ENCODE measurements around the gene BTBD9. TPM values are rescaled to one million over a fixed set of nuclear protein-coding genes. Genes with fewer than 3 reads are reported as not detected.

Gene BTBD9
- total RNA-seq, 4 donors from 2014 or later = 10.6 to 16.6 (median 15.1) TPM

DNA sequence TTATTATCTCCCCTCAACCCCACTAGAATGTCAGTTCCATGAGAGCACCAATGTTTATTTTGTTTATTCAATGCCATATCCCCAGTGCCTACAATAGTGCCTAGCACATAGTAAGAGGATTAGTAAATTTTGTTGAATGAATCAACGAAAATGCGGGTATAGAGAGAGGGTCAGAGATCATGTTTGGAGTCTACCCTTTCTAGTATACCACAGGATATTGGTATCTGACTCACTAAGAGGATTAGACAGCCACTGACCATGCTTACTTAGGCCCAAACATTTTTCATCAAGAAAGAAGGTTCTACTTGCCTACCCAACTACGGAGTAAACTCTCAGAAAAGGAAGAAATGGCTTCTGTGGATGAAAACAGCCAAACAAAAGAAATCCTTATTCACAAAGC is 356.8 kb downstream of the BTBD9 start:
- no peak for TF ChIP-seq POLR2A (IDR thresholded peaks at IDR 0.05)
- TF ChIP-seq, protein P1, sequence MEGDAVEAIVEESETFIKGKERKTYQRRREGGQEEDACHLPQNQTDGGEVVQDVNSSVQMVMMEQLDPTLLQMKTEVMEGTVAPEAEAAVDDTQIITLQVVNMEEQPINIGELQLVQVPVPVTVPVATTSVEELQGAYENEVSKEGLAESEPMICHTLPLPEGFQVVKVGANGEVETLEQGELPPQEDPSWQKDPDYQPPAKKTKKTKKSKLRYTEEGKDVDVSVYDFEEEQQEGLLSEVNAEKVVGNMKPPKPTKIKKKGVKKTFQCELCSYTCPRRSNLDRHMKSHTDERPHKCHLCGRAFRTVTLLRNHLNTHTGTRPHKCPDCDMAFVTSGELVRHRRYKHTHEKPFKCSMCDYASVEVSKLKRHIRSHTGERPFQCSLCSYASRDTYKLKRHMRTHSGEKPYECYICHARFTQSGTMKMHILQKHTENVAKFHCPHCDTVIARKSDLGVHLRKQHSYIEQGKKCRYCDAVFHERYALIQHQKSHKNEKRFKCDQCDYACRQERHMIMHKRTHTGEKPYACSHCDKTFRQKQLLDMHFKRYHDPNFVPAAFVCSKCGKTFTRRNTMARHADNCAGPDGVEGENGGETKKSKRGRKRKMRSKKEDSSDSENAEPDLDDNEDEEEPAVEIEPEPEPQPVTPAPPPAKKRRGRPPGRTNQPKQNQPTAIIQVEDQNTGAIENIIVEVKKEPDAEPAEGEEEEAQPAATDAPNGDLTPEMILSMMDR (IDR thresholded peaks at IDR 0.05) = no peak
- DNase-seq (ENCODE audit: low spot score in 2 of 2) = no peak
- intact Hi-C loops (cut with DNase I; ENCODE audit: low total_unique reads) = no loop called here
- H3K4me3 ChIP-seq (ENCODE audit: low read depth, poor library complexity, severe bottlenecking) = no peak overlapping the region
- WGBS, 2 donors = 96 to 99% methylated on average over 3 of the region's 3 CpGs

DNA sequence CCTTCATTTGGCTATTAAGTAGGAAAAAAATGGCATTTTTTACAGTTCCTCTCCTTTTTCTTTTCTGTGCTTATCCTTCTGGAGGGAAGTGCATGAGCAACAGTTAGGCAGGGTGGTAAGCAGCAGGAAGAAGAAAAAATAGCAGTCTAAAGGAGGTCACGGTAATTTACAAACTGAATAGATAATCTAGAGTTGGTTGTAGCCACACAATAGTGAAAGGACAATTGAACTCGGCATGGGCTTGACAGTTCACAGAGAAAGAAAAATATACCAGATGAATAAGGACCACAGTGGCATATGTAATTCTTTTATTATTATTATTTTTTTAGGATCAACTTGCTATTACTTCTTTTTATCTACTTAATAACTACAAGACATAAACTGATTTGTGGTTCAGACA is 358.6 kb downstream of the BTBD9 start:
- WGBS, 2 donors = 30 to 42% methylated on average over 2 of the region's 2 CpGs

GRCh38 chr6:38279963-38280588 is 359.7 kb downstream of the BTBD9 start:
- TF ChIP-seq, protein P1 (IDR thresholded peaks at IDR 0.05) = no peak
- TF ChIP-seq POLR2A (IDR thresholded peaks at IDR 0.05) = no peak
- no peak overlapping the region for H3K4me3 ChIP-seq (ENCODE audit: low read depth, poor library complexity, severe bottlenecking)
- WGBS, 2 donors = 37 to 65% methylated on average over 2 of the region's 2 CpGs
- DNase-seq (ENCODE audit: low spot score in 2 of 2) = no peak
- intact Hi-C loops (cut with DNase I; ENCODE audit: low total_unique reads) = no loop called here

More for the DNA sequence above, 358.6 kb downstream of the BTBD9 start:
- no peak overlapping the region for H3K4me3 ChIP-seq (ENCODE audit: low read depth, poor library complexity, severe bottlenecking)
- DNase-seq (ENCODE audit: low spot score in 2 of 2) = no peak
- TF ChIP-seq POLR2A (IDR thresholded peaks at IDR 0.05) = no peak
- TF ChIP-seq, protein P1 (IDR thresholded peaks at IDR 0.05) = no peak
- intact Hi-C loops (cut with DNase I; ENCODE audit: low total_unique reads) = no loop called here

DNA sequence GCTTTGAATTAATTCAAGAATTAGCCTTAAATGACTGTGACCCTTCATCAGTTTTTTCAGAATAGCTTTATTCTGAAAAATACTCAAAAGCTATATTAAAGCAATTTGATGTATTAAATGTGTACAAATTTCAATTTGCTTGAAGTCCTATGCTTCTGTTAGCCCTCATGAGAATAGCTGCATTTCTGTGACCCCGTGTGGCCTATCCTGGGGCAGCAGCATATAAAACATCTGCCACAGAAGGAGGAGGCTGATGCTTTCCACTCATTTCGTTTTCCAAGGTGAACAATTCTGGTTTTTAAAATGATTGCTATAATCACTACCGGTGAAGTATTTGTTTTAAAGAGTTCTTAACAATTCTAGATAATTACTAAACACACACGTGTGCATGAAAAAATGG is 360.3 kb downstream of the BTBD9 start:
- WGBS, 2 donors = 73% methylated on average over 4 of the region's 4 CpGs
- intact Hi-C loops (cut with DNase I; ENCODE audit: low total_unique reads) = no loop called here
- DNase-seq (ENCODE audit: low spot score in 2 of 2) = no peak
- H3K4me3 ChIP-seq (ENCODE audit: low read depth, poor library complexity, severe bottlenecking) = no peak overlapping the region
- TF ChIP-seq, protein P1 (IDR thresholded peaks at IDR 0.05) = no peak
- TF ChIP-seq POLR2A (IDR thresholded peaks at IDR 0.05) = no peak

DNA sequence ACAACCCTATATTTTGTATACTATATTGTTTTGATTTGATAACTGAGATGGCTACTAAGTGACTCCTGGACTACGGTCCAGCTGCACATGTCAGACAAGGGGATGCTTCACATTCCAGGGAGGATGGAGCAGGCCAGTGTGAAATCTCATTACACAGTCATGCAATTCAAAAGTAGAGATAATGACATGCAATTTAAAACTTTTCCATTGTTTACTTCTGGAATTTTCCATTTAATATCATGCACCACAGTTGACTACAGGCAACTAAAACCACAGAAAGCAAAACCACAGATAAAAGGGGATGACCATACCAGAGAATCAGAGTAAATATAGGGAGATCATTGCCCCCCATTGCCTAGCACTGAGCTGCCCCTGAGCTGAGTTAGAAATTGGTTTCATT is 366.4 kb downstream of the BTBD9 start:
- no peak overlapping the region for H3K4me3 ChIP-seq (ENCODE audit: low read depth, poor library complexity, severe bottlenecking)
- 87 to 97% methylated on average over 1 of the region's 1 CpG for WGBS, 2 donors
- no peak for DNase-seq (ENCODE audit: low spot score in 2 of 2)
- no peak for TF ChIP-seq POLR2A (IDR thresholded peaks at IDR 0.05)
- TF ChIP-seq, protein P1 (IDR thresholded peaks at IDR 0.05) = no peak
- intact Hi-C loops (cut with DNase I; ENCODE audit: low total_unique reads) = no loop called here

DNA sequence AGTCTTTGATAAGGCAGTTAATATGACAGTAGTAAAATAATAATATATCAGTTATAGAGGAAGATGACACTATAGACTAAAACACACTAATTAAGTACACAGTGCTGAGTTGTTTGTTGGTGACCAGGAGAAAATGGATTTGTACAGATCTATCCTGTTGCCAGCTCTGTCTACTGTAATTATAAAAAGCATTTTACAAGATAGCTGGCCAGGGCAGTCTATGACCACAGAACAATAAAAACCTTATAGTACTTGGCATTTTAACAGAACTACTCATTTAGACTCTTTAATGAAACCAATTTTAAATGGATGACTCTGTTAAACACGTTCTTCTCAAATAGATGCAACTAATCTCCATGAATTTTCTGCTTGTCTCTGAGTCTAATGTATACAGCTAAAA is 367.5 kb downstream of the BTBD9 start:
- no peak for DNase-seq (ENCODE audit: low spot score in 2 of 2)
- intact Hi-C loops (cut with DNase I; ENCODE audit: low total_unique reads) = no loop called here
- TF ChIP-seq, protein P1 (IDR thresholded peaks at IDR 0.05) = no peak
- TF ChIP-seq POLR2A (IDR thresholded peaks at IDR 0.05) = no peak
- no peak overlapping the region for H3K4me3 ChIP-seq (ENCODE audit: low read depth, poor library complexity, severe bottlenecking)
- WGBS, 2 donors = 71 to 73% methylated on average over 1 of the region's 1 CpG

Measured in lower leg skin (tissue), 4 donors.